ENCODE measurements around the gene PAX7.

PAX7 gene

GRCh38 chr1:18787825-18788385, 157.3 kb downstream of the PAX7 start:
- Histone ChIP-seq H3K9ac (ENCODE audit: low read length) (no peak overlapping the region), H3K79me2 (ENCODE audit: control insufficient read depth, insufficient read depth, low read length) (no peaks in the 10 kb centered on the region), H2BK5ac (ENCODE audit: low read length) (no peak overlapping the region), H3K56ac (ENCODE audit: low read length) (no peak overlapping the region), H4K5ac (ENCODE audit: low read length) (no peak overlapping the region), H3K36me3 (ENCODE audit: control insufficient read depth, insufficient read depth, low read length) (no peaks in the 10 kb centered on the region), H3K4me3 (ENCODE audit: low read length) (no peak overlapping the region), H2AK5ac (ENCODE audit: low read length) (no peak overlapping the region), H3K4ac (ENCODE audit: low read depth, low read length) (no peak overlapping the region), H3K23ac (ENCODE audit: low read length) (no peak overlapping the region), H2BK15ac (replicated peaks; ENCODE audit: low read depth) (no peak overlapping the region), H3K27me3 (ENCODE audit: insufficient read depth, low read length, poor library complexity) (no peaks in the 10 kb centered on the region), H3K27ac (ENCODE audit: low read depth, low read length) (no peak overlapping the region), H3K4me2 (ENCODE audit: low read length) (no peak overlapping the region), H3K79me1 (ENCODE audit: low read length) (no peaks in the 10 kb centered on the region), H4K8ac (ENCODE audit: low read depth, low read length) (no peak overlapping the region), H2BK120ac (ENCODE audit: low read depth, low read length) (no peak overlapping the region), H3K18ac (ENCODE audit: low read length) (no peak overlapping the region), H3K4me1 (ENCODE audit: control insufficient read depth, low read depth, low read length) (no peaks in the 10 kb centered on the region)
- no CpG with 5 or more reads among the region's 3 CpGs for WGBS (ENCODE audit: extremely low coverage, insufficient coverage, low lambda C conversion rate)
- no peak for DNase-seq

- Histone ChIP-seq H4K5ac (ENCODE audit: low read length) (no peak overlapping the region), H3K9ac (ENCODE audit: low read length) (no peak overlapping the region), H2BK5ac (ENCODE audit: low read length) (no peak overlapping the region), H3K4me1 (ENCODE audit: control insufficient read depth, low read depth, low read length) (peaks cover 3% of the 10 kb centered on the region), H3K23ac (ENCODE audit: low read length) (no peak overlapping the region), H2BK15ac (replicated peaks; ENCODE audit: low read depth) (no peak overlapping the region), H3K4me2 (ENCODE audit: low read length) (no peak overlapping the region), H3K79me1 (ENCODE audit: low read length) (no peaks in the 10 kb centered on the region), H3K79me2 (ENCODE audit: control insufficient read depth, insufficient read depth, low read length) (no peaks in the 10 kb centered on the region), H3K4ac (ENCODE audit: low read depth, low read length) (no peak overlapping the region), H3K4me3 (ENCODE audit: low read length) (no peak overlapping the region), H4K8ac (ENCODE audit: low read depth, low read length) (no peak overlapping the region), H2BK120ac (ENCODE audit: low read depth, low read length) (no peak overlapping the region), H3K27me3 (ENCODE audit: insufficient read depth, low read length, poor library complexity) (no peaks in the 10 kb centered on the region), H3K56ac (ENCODE audit: low read length) (no peak overlapping the region), H3K36me3 (ENCODE audit: control insufficient read depth, insufficient read depth, low read length) (no peaks in the 10 kb centered on the region), H3K27ac (ENCODE audit: low read depth, low read length) (no peak overlapping the region), H2AK5ac (ENCODE audit: low read length) (no peak overlapping the region), H3K18ac (ENCODE audit: low read length) (no peak overlapping the region)
- no peak for DNase-seq
- WGBS (ENCODE audit: extremely low coverage, insufficient coverage, low lambda C conversion rate), result no CpG with 5 or more reads among the region's 4 CpGs
These were observed 158.6 kb downstream of the PAX7 start for GRCh38 chr1:18789246-18789645.

- Histone ChIP-seq H2BK120ac (ENCODE audit: low read depth, low read length) (no peak overlapping the region), H4K5ac (ENCODE audit: low read length) (no peak overlapping the region), H3K23ac (ENCODE audit: low read length) (no peak overlapping the region), H3K27ac (ENCODE audit: low read depth, low read length) (no peak overlapping the region), H2AK5ac (ENCODE audit: low read length) (no peak overlapping the region), H3K36me3 (ENCODE audit: control insufficient read depth, insufficient read depth, low read length) (no peaks in the 10 kb centered on the region), H3K79me2 (ENCODE audit: control insufficient read depth, insufficient read depth, low read length) (no peaks in the 10 kb centered on the region), H2BK15ac (replicated peaks; ENCODE audit: low read depth) (no peak overlapping the region), H3K4me3 (ENCODE audit: low read length) (no peak overlapping the region), H3K79me1 (ENCODE audit: low read length) (no peaks in the 10 kb centered on the region), H3K4me2 (ENCODE audit: low read length) (no peak overlapping the region), H3K4ac (ENCODE audit: low read depth, low read length) (no peak overlapping the region), H3K18ac (ENCODE audit: low read length) (no peak overlapping the region), H4K8ac (ENCODE audit: low read depth, low read length) (no peak overlapping the region), H3K9ac (ENCODE audit: low read length) (no peak overlapping the region), H3K4me1 (ENCODE audit: control insufficient read depth, low read depth, low read length) (peaks cover 9% of the 10 kb centered on the region), H3K27me3 (ENCODE audit: insufficient read depth, low read length, poor library complexity) (no peaks in the 10 kb centered on the region), H3K56ac (ENCODE audit: low read length) (no peak overlapping the region), H2BK5ac (ENCODE audit: low read length) (no peak overlapping the region)
- DNase-seq, result no peak
- no CpG with 5 or more reads among the region's 3 CpGs for WGBS (ENCODE audit: extremely low coverage, insufficient coverage, low lambda C conversion rate)
These were observed 162.1 kb downstream of the PAX7 start for GRCh38 chr1:18792747-18793146.

- H3K27me3 ChIP-seq (ENCODE audit: insufficient read depth, low read length, poor library complexity), result no peaks in the 10 kb centered on the region
- no peak overlapping the region for H2AK5ac ChIP-seq (ENCODE audit: low read length)
- no peak overlapping the region for H2BK5ac ChIP-seq (ENCODE audit: low read length)
- no peak overlapping the region for H3K4ac ChIP-seq (ENCODE audit: low read depth, low read length)
- no peak overlapping the region for H3K4me3 ChIP-seq (ENCODE audit: low read length)
- WGBS (ENCODE audit: extremely low coverage, insufficient coverage, low lambda C conversion rate), result no CpG with 5 or more reads among the region's 10 CpGs
- peak overlapping the region; percentile 10 for H3K56ac ChIP-seq (ENCODE audit: low read length)
- no peak overlapping the region for H3K4me2 ChIP-seq (ENCODE audit: low read length)
- H4K5ac ChIP-seq (ENCODE audit: low read length), result no peak overlapping the region
- H3K4me1 ChIP-seq (ENCODE audit: control insufficient read depth, low read depth, low read length), result peaks cover 9% of the 10 kb centered on the region
- H3K9ac ChIP-seq (ENCODE audit: low read length), result no peak overlapping the region
- H3K36me3 ChIP-seq (ENCODE audit: control insufficient read depth, insufficient read depth, low read length), result no peaks in the 10 kb centered on the region
- no peak overlapping the region for H4K8ac ChIP-seq (ENCODE audit: low read depth, low read length)
- no peaks in the 10 kb centered on the region for H3K79me1 ChIP-seq (ENCODE audit: low read length)
- no peak overlapping the region for H2BK120ac ChIP-seq (ENCODE audit: low read depth, low read length)
- no peak overlapping the region for H3K23ac ChIP-seq (ENCODE audit: low read length)
- no peak overlapping the region for H3K27ac ChIP-seq (ENCODE audit: low read depth, low read length)
- DNase-seq, result no peak
- no peak overlapping the region for H2BK15ac ChIP-seq (replicated peaks; ENCODE audit: low read depth)
- no peak overlapping the region for H3K18ac ChIP-seq (ENCODE audit: low read length)
- no peaks in the 10 kb centered on the region for H3K79me2 ChIP-seq (ENCODE audit: control insufficient read depth, insufficient read depth, low read length)
These were observed 162.5 kb downstream of the PAX7 start for GRCh38 chr1:18793164-18793563.

- Histone ChIP-seq H3K27ac (ENCODE audit: low read depth, low read length) (no peak overlapping the region), H3K4me2 (ENCODE audit: low read length) (no peak overlapping the region), H4K5ac (ENCODE audit: low read length) (no peak overlapping the region), H3K56ac (ENCODE audit: low read length) (peak overlapping the region; percentile 79), H3K36me3 (ENCODE audit: control insufficient read depth, insufficient read depth, low read length) (no peaks in the 10 kb centered on the region), H3K18ac (ENCODE audit: low read length) (no peak overlapping the region), H3K4me3 (ENCODE audit: low read length) (no peak overlapping the region), H3K9ac (ENCODE audit: low read length) (peak overlapping the region; percentile 6), H3K79me1 (ENCODE audit: low read length) (no peaks in the 10 kb centered on the region), H3K27me3 (ENCODE audit: insufficient read depth, low read length, poor library complexity) (no peaks in the 10 kb centered on the region), H2AK5ac (ENCODE audit: low read length) (no peak overlapping the region), H4K8ac (ENCODE audit: low read depth, low read length) (no peak overlapping the region), H3K4ac (ENCODE audit: low read depth, low read length) (no peak overlapping the region), H2BK120ac (ENCODE audit: low read depth, low read length) (no peak overlapping the region), H2BK15ac (replicated peaks; ENCODE audit: low read depth) (no peak overlapping the region), H3K79me2 (ENCODE audit: control insufficient read depth, insufficient read depth, low read length) (no peaks in the 10 kb centered on the region), H3K4me1 (ENCODE audit: control insufficient read depth, low read depth, low read length) (peaks cover 9% of the 10 kb centered on the region), H2BK5ac (ENCODE audit: low read length) (peak overlapping the region; percentile 64), H3K23ac (ENCODE audit: low read length) (no peak overlapping the region)
- no peak for DNase-seq
- no CpG with 5 or more reads among the region's 10 CpGs for WGBS (ENCODE audit: extremely low coverage, insufficient coverage, low lambda C conversion rate)
These were observed 163.4 kb downstream of the PAX7 start for GRCh38 chr1:18794051-18794450.

GRCh38 chr1:18794561-18794960, 163.9 kb downstream of the PAX7 start:
- DNase-seq, result peak; percentile 96
- Histone ChIP-seq H3K56ac (ENCODE audit: low read length) (peak overlapping the region; percentile 79), H2AK5ac (ENCODE audit: low read length) (no peak overlapping the region), H3K4me1 (ENCODE audit: control insufficient read depth, low read depth, low read length) (peaks cover 9% of the 10 kb centered on the region), H4K5ac (ENCODE audit: low read length) (no peak overlapping the region), H3K9ac (ENCODE audit: low read length) (peak overlapping the region; percentile 6), H4K8ac (ENCODE audit: low read depth, low read length) (no peak overlapping the region), H3K4ac (ENCODE audit: low read depth, low read length) (no peak overlapping the region), H2BK5ac (ENCODE audit: low read length) (no peak overlapping the region), H3K4me3 (ENCODE audit: low read length) (no peak overlapping the region), H3K79me1 (ENCODE audit: low read length) (no peaks in the 10 kb centered on the region), H2BK15ac (replicated peaks; ENCODE audit: low read depth) (no peak overlapping the region), H3K79me2 (ENCODE audit: control insufficient read depth, insufficient read depth, low read length) (no peaks in the 10 kb centered on the region), H3K36me3 (ENCODE audit: control insufficient read depth, insufficient read depth, low read length) (no peaks in the 10 kb centered on the region), H3K23ac (ENCODE audit: low read length) (no peak overlapping the region), H3K27me3 (ENCODE audit: insufficient read depth, low read length, poor library complexity) (no peaks in the 10 kb centered on the region), H2BK120ac (ENCODE audit: low read depth, low read length) (no peak overlapping the region), H3K27ac (ENCODE audit: low read depth, low read length) (no peak overlapping the region), H3K4me2 (ENCODE audit: low read length) (no peak overlapping the region), H3K18ac (ENCODE audit: low read length) (no peak overlapping the region)
- WGBS (ENCODE audit: extremely low coverage, insufficient coverage, low lambda C conversion rate), result no CpG with 5 or more reads among the region's 5 CpGs
